ENCODE measurements around the gene RAB3B.

RAB3B gene

DNA sequence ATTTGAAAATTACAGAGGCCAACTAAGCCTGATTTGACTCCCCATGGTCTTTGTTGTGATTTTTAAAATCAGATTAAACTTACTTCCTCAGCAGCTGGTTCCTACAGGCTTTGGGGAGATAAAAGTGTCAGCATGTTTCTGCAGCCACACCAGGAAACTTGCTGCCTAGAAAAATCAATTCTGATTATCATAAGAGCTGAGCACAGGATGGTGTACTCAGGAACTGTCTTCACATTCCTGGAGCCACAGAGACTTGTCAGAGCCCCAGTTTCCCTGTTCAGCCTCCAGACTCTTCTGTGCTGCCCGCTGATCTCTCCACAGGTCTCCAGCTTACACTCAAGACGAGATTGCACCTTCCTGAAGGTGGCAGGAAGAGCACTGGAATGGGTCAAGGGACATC is 23.9 kb downstream of the RAB3B start:
- Histone ChIP-seq H3K9me3 (ENCODE audit: control insufficient read depth in 2 of 2, low read length in 2 of 2) (no peaks in the 10 kb centered on the region), H3K27me3 (ENCODE audit: control insufficient read depth in 1 of 2, insufficient read depth in 2 of 2, low read length in 2 of 2) (peaks cover 2 to 3% of the 10 kb centered on the region in 2 donors), H3K27ac (ENCODE audit: low read length) (no peak overlapping the region), H3K4me1 (ENCODE audit: control insufficient read depth, insufficient read depth, low read length) (no peaks in the 10 kb centered on the region), H3K9ac (ENCODE audit: low read length in 2 of 2) (no peak overlapping the region), H3K4me3 (ENCODE audit: low read length in 2 of 2) (no peak overlapping the region), H3K36me3 (ENCODE audit: control insufficient read depth in 2 of 2, insufficient read depth in 2 of 2, low read length in 2 of 2) (no peaks in the 10 kb centered on the region)

DNA sequence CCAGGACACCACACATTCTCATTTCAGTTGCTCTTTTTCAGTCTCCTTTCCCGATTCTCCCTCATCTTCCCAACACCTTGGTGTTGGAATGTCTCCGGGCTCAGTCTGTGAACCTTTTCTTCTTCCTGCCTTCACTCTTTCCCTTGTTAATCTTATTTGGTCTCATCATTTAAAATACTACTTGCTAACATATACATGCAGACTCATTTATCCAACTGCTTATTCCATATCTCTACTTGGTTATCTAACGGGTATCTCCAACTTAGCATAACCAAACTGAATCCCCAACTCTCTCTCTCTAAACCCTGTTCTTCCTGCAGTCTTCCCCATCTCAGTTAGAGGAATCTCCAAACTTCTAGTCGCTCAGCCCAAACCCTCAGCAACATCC is 26.2 kb downstream of the RAB3B start:
- H3K27me3 ChIP-seq (ENCODE audit: control insufficient read depth in 1 of 2, insufficient read depth in 2 of 2, low read length in 2 of 2) = peaks cover 2 to 13% of the 10 kb centered on the region in 2 donors
- H3K36me3 ChIP-seq (ENCODE audit: control insufficient read depth in 2 of 2, insufficient read depth in 2 of 2, low read length in 2 of 2) = no peaks in the 10 kb centered on the region
- no peaks in the 10 kb centered on the region for H3K4me1 ChIP-seq (ENCODE audit: control insufficient read depth, insufficient read depth, low read length)
- no peak overlapping the region for H3K9ac ChIP-seq (ENCODE audit: low read length in 2 of 2)
- no peaks in the 10 kb centered on the region for H3K9me3 ChIP-seq (ENCODE audit: control insufficient read depth in 2 of 2, low read length in 2 of 2)
- H3K4me3 ChIP-seq (ENCODE audit: low read length in 2 of 2) = no peak overlapping the region
- H3K27ac ChIP-seq (ENCODE audit: low read length) = no peak overlapping the region

DNA sequence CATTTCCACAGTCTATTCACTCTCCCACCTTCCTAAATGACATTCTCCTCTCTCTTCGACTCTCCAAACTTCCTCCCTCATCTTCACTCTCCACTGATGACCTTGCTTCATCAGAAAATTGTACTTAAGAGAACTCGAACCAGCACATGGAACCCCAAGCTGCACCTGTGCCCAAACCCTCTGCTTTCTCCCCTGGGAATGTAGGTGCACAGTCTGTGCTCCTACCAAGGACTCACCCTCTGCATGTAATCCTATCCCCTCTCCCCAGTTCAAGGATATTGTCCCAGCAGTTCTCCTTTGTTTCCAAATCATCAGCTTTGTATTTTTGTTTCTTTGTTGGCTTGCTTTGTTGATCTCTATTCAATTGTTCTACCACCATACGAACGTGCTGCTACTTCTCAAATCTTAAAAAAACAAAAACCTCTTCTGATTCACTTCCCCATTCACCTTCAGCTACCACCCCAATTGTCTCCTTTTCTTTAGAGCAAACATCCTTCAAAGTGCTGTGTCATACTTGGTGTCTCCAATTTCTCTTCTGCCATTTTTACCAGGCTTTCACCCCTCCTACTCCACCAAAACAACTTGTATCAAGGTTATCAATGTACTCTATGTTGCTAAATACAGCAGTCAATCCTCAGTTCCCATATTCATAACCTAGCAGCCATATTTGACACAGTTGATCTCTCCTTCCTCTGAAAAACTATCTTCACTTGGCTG is 26.8 kb downstream of the RAB3B start:
- Histone ChIP-seq H3K36me3 (ENCODE audit: control insufficient read depth in 2 of 2, insufficient read depth in 2 of 2, low read length in 2 of 2) (no peaks in the 10 kb centered on the region), H3K4me3 (ENCODE audit: low read length in 2 of 2) (no peak overlapping the region), H3K27ac (ENCODE audit: low read length) (no peak overlapping the region), H3K9ac (ENCODE audit: low read length in 2 of 2) (no peak overlapping the region), H3K9me3 (ENCODE audit: control insufficient read depth in 2 of 2, low read length in 2 of 2) (no peaks in the 10 kb centered on the region), H3K4me1 (ENCODE audit: control insufficient read depth, insufficient read depth, low read length) (no peaks in the 10 kb centered on the region), H3K27me3 (ENCODE audit: control insufficient read depth in 1 of 2, insufficient read depth in 2 of 2, low read length in 2 of 2) (peaks cover 0 to 13% of the 10 kb centered on the region in 2 donors)

- H3K27me3 ChIP-seq (ENCODE audit: control insufficient read depth in 1 of 2, insufficient read depth in 2 of 2, low read length in 2 of 2) = peaks cover 0 to 13% of the 10 kb centered on the region in 2 donors
- H3K9ac ChIP-seq (ENCODE audit: low read length in 2 of 2) = no peak overlapping the region
- no peaks in the 10 kb centered on the region for H3K36me3 ChIP-seq (ENCODE audit: control insufficient read depth in 2 of 2, insufficient read depth in 2 of 2, low read length in 2 of 2)
- no peaks in the 10 kb centered on the region for H3K9me3 ChIP-seq (ENCODE audit: control insufficient read depth in 2 of 2, low read length in 2 of 2)
- H3K27ac ChIP-seq (ENCODE audit: low read length) = no peak overlapping the region
- H3K4me3 ChIP-seq (ENCODE audit: low read length in 2 of 2) = no peak overlapping the region
- H3K4me1 ChIP-seq (ENCODE audit: control insufficient read depth, insufficient read depth, low read length) = no peaks in the 10 kb centered on the region
These were observed 27.8 kb downstream of the RAB3B start for GRCh38 chr1:51962486-51963356.

- Histone ChIP-seq H3K4me3 (ENCODE audit: low read length in 2 of 2) (no peak overlapping the region), H3K9ac (ENCODE audit: low read length in 2 of 2) (no peak overlapping the region), H3K27ac (ENCODE audit: low read length) (no peak overlapping the region), H3K36me3 (ENCODE audit: control insufficient read depth in 2 of 2, insufficient read depth in 2 of 2, low read length in 2 of 2) (no peaks in the 10 kb centered on the region), H3K4me1 (ENCODE audit: control insufficient read depth, insufficient read depth, low read length) (no peaks in the 10 kb centered on the region), H3K27me3 (ENCODE audit: control insufficient read depth in 1 of 2, insufficient read depth in 2 of 2, low read length in 2 of 2) (peaks cover 0 to 13% of the 10 kb centered on the region in 2 donors), H3K9me3 (ENCODE audit: control insufficient read depth in 2 of 2, low read length in 2 of 2) (no peaks in the 10 kb centered on the region)
These were observed 28.5 kb downstream of the RAB3B start for GRCh38 chr1:51961954-51962353.

DNA sequence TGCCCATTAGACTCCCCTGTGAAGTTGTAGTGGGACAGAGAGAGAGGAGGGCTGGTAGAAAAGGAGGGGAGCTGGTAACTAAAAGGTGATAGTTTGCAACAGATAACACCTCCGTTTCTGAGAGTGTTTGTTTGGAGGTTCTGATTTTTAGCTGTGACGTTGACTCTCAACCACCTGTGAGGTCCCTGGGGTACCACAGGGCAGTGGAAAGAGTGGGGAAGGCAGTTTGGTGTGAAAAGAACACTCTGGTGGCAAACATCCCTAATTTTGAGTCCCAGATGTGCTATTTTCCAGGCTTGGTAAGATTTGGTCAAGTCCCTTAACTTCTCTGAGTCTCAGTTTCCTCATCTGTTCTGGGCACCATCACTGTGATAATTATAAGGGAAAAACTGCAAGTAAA is 29.3 kb downstream of the RAB3B start:
- H3K36me3 ChIP-seq (ENCODE audit: control insufficient read depth in 2 of 2, insufficient read depth in 2 of 2, low read length in 2 of 2) = no peaks in the 10 kb centered on the region
- H3K9ac ChIP-seq (ENCODE audit: low read length in 2 of 2) = no peak overlapping the region
- H3K27ac ChIP-seq (ENCODE audit: low read length) = no peak overlapping the region
- H3K4me1 ChIP-seq (ENCODE audit: control insufficient read depth, insufficient read depth, low read length) = no peaks in the 10 kb centered on the region
- peaks cover 0 to 13% of the 10 kb centered on the region in 2 donors for H3K27me3 ChIP-seq (ENCODE audit: control insufficient read depth in 1 of 2, insufficient read depth in 2 of 2, low read length in 2 of 2)
- no peak overlapping the region for H3K4me3 ChIP-seq (ENCODE audit: low read length in 2 of 2)
- H3K9me3 ChIP-seq (ENCODE audit: control insufficient read depth in 2 of 2, low read length in 2 of 2) = no peaks in the 10 kb centered on the region

DNA sequence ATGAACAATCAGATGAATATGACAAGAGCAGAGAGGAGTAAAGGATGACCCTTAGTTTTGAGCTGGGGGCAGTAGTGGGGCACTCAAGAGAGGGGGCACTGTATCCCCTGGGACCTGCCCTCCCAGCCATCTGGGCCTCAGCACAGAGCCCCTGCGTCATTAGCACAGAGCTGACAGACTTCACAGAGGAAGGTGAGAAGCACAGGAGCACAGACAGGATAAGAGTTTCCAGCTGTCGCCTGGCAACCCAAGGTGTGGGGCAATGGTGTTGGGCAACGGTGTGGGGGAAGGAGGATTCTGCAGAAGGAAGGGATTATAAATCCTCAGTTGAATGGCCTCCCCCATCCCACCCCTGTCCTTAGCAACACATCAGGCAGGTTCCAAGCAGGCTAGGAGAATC is 30.2 kb downstream of the RAB3B start:
- H3K4me1 ChIP-seq (ENCODE audit: control insufficient read depth, insufficient read depth, low read length) = no peaks in the 10 kb centered on the region
- no peaks in the 10 kb centered on the region for H3K36me3 ChIP-seq (ENCODE audit: control insufficient read depth in 2 of 2, insufficient read depth in 2 of 2, low read length in 2 of 2)
- no peak overlapping the region for H3K9ac ChIP-seq (ENCODE audit: low read length in 2 of 2)
- H3K9me3 ChIP-seq (ENCODE audit: control insufficient read depth in 2 of 2, low read length in 2 of 2) = no peaks in the 10 kb centered on the region
- no peak overlapping the region for H3K4me3 ChIP-seq (ENCODE audit: low read length in 2 of 2)
- no peak overlapping the region for H3K27ac ChIP-seq (ENCODE audit: low read length)
- H3K27me3 ChIP-seq (ENCODE audit: control insufficient read depth in 1 of 2, insufficient read depth in 2 of 2, low read length in 2 of 2) = peaks cover 0 to 13% of the 10 kb centered on the region in 2 donors

DNA sequence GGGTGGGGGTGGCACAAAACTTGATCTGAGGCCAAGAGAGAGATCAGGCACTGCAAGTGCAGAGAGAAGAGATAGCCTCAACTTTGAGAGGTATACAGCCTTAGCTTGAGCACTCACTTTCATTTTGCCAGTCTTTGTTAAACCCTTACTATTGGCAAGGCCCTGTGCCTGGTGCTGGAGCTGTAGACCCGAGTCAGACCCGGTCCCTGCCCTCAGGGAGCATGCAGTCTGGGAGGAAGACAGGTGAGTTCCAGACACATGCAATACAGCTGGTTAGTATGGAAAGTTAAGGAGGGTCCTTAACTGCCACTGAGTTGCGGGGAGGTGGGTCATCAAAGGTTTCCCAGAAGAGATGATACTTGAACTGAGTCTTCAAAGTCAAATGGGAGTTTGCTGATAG is 31.7 kb downstream of the RAB3B start:
- no peak overlapping the region for H3K9ac ChIP-seq (ENCODE audit: low read length in 2 of 2)
- H3K4me3 ChIP-seq (ENCODE audit: low read length in 2 of 2) = no peak overlapping the region
- no peaks in the 10 kb centered on the region for H3K9me3 ChIP-seq (ENCODE audit: control insufficient read depth in 2 of 2, low read length in 2 of 2)
- H3K36me3 ChIP-seq (ENCODE audit: control insufficient read depth in 2 of 2, insufficient read depth in 2 of 2, low read length in 2 of 2) = no peaks in the 10 kb centered on the region
- peaks cover 0 to 13% of the 10 kb centered on the region in 2 donors for H3K27me3 ChIP-seq (ENCODE audit: control insufficient read depth in 1 of 2, insufficient read depth in 2 of 2, low read length in 2 of 2)
- no peaks in the 10 kb centered on the region for H3K4me1 ChIP-seq (ENCODE audit: control insufficient read depth, insufficient read depth, low read length)
- no peak overlapping the region for H3K27ac ChIP-seq (ENCODE audit: low read length)

DNA sequence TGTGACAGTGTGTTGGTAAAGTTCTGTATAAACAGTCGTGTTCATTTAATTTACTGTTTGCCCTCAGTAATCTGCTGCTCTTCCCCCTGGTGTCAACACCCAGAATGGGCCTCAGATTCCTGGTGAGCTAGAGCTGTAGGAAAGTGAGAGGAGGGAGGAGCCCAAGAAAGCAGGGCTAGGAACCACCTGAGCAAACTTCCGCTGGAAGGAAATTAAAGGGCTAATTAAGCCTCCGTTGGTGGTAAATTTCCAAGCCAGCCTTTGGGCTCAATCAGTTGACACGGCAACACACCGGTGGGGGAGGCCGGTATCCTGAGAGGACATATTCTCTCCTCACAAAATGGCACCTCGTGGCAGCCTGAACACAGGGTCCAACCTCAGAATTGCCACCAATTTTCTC is 32.9 kb downstream of the RAB3B start:
- Histone ChIP-seq H3K27me3 (ENCODE audit: control insufficient read depth in 1 of 2, insufficient read depth in 2 of 2, low read length in 2 of 2) (peaks cover 0 to 11% of the 10 kb centered on the region in 2 donors), H3K36me3 (ENCODE audit: control insufficient read depth in 2 of 2, insufficient read depth in 2 of 2, low read length in 2 of 2) (no peaks in the 10 kb centered on the region), H3K9me3 (ENCODE audit: control insufficient read depth in 2 of 2, low read length in 2 of 2) (no peaks in the 10 kb centered on the region), H3K4me3 (ENCODE audit: low read length in 2 of 2) (no peak overlapping the region), H3K9ac (ENCODE audit: low read length in 2 of 2) (no peak overlapping the region), H3K4me1 (ENCODE audit: control insufficient read depth, insufficient read depth, low read length) (no peaks in the 10 kb centered on the region), H3K27ac (ENCODE audit: low read length) (no peak overlapping the region)

DNA sequence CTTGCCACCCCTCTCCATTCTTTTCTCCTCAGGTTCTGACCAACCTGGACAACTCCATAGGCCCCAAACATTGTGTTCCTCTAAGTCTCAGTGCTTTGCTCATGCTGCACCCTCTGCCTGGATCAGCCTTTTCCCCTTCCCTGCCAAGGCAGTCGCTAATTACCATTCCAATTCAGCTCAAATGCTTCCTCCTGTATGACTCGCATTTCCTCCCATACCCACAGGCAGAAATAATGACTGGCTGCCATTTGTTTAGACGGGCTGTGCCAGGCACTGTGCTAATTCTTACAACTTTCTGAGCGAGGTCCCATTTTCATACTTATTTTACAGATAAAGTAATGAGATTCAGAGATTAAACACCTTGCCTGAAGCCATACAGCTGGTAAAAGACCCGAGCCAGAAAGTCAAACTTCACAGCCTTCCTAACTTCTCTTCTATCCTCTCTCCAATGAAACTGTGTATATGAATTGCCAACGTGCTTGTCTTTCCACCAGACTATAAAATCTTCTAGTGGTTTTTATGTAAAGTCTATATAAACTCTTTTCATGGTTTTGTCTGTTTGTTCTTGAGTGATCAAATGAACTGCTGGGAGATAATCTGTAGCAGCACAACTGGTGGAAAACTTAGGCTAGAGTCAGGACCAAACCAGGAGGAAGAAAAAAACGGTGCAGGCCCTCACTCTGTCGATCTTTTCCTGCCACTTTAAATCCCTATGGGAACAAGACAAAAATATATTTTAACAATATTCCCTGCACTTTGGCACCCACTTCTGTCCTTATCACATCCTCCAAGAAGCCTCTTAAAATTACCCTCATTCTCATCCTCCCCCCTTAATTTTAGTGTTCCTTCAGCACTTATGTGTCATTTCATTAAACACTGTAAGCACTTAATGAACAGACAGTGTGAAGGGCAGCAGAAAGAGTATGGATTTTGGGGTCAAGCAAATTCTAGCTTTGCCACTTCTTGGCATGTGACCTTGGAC is 33.7 kb downstream of the RAB3B start:
- no peaks in the 10 kb centered on the region for H3K4me1 ChIP-seq (ENCODE audit: control insufficient read depth, insufficient read depth, low read length)
- peaks cover 0 to 11% of the 10 kb centered on the region in 2 donors for H3K27me3 ChIP-seq (ENCODE audit: control insufficient read depth in 1 of 2, insufficient read depth in 2 of 2, low read length in 2 of 2)
- H3K9ac ChIP-seq (ENCODE audit: low read length in 2 of 2) = no peak overlapping the region
- no peak overlapping the region for H3K4me3 ChIP-seq (ENCODE audit: low read length in 2 of 2)
- no peaks in the 10 kb centered on the region for H3K9me3 ChIP-seq (ENCODE audit: control insufficient read depth in 2 of 2, low read length in 2 of 2)
- no peak overlapping the region for H3K27ac ChIP-seq (ENCODE audit: low read length)
- H3K36me3 ChIP-seq (ENCODE audit: control insufficient read depth in 2 of 2, insufficient read depth in 2 of 2, low read length in 2 of 2) = no peaks in the 10 kb centered on the region

Measured in stomach smooth muscle (tissue), 2 donors.